BLaER1 (cell line): ENCODE results near the gene COL2A1.

ENCODE experiments used
- H3K27ac ChIP-seq: shearing (Covaris generic); formaldehyde crosslinking; 2 replicates; pipeline ENCODE4 v1.8.1; 2022
- H3K27me3 ChIP-seq: shearing (Covaris generic); formaldehyde crosslinking; 2 replicates; pipeline ENCODE4 v1.8.1; 2022
- H3K36me3 ChIP-seq: shearing (Covaris generic); formaldehyde crosslinking; 2 replicates; pipeline ENCODE4 v1.8.1; 2022
- H3K4me1 ChIP-seq: shearing (Covaris generic); formaldehyde crosslinking; 2 replicates; pipeline ENCODE4 v1.8.1; 2022
- H3K4me2 ChIP-seq: shearing (Covaris generic); formaldehyde crosslinking; 2 replicates; pipeline ENCODE4 v1.8.1; 2022
- H3K4me3 ChIP-seq: shearing (Covaris generic); formaldehyde crosslinking; 2 replicates; pipeline ENCODE4 v1.8.1; 2022
- H3K9ac ChIP-seq: shearing (Covaris generic); formaldehyde crosslinking; 2 replicates; pipeline ENCODE4 v1.8.1; 2022
- H3K9me3 ChIP-seq: shearing (Covaris generic); formaldehyde crosslinking; 2 replicates; pipeline ENCODE4 v1.8.1; 2022
- H4K20me1 ChIP-seq: shearing (Covaris generic); formaldehyde crosslinking; 2 replicates; pipeline ENCODE4 v1.8.1; 2022
- Cebpa-rat ChIP-seq: shearing (Covaris generic); IDR thresholded peaks from 2 replicates; pipeline ENCODE4 v1.8.1; 2022

COL2A1 gene

DNA sequence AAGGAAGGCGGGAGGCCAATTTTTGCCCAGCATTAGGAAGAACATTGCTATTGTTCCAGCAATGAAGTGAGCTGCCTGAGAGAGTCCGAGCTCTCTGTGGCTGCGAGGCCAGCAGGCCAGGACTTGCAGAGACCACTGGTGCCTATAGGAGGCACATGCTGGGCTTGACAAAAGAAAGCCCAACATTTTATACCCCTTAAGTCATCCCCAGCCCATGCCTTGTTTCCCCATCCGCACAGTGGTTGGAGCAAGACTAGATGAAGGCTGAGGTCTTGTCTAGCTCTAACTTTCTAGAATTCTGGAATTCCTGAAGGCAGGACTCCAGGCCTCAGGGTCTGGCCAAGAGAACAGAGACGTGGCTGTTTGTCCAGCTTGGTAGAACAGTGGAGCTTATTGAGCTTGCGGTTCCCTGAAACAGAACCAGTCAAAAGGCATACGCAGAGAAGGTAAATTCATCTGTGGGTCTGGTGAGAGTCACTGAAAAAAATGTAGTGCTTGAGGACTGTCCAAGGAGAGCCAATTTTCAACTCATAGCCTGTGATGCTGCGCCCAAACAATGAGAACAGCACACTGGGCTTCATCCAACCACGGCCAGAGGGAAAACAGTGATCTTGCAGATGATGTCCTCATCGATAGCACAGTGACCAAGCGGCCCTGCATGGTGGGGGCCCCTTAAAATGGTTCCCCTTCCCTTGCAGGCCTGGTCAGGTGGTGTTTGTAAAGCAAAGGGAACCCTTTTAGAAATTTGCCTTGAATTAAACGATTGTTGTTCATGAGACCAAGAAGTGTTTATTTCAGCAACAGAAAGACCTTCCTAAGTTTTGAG, 27.1 kb upstream of the COL2A1 start:
- no peak overlapping the region for H3K27ac ChIP-seq
- H4K20me1 ChIP-seq: no peaks in the 10 kb centered on the region
- no peaks in the 10 kb centered on the region for H3K36me3 ChIP-seq
- H3K4me3 ChIP-seq: no peak overlapping the region
- no peaks in the 10 kb centered on the region for H3K27me3 ChIP-seq
- H3K4me2 ChIP-seq: no peak overlapping the region
- no peak for TF ChIP-seq Cebpa-rat
- no peak overlapping the region for H3K9ac ChIP-seq
- no peaks in the 10 kb centered on the region for H3K9me3 ChIP-seq
- H3K4me1 ChIP-seq: peaks cover 41% of the 10 kb centered on the region

- no peak overlapping the region for H3K4me2 ChIP-seq
- H4K20me1 ChIP-seq: no peaks in the 10 kb centered on the region
- no peaks in the 10 kb centered on the region for H3K9me3 ChIP-seq
- H3K27ac ChIP-seq: no peak overlapping the region
- H3K27me3 ChIP-seq: no peaks in the 10 kb centered on the region
- H3K9ac ChIP-seq: no peak overlapping the region
- peaks cover 44% of the 10 kb centered on the region for H3K4me1 ChIP-seq
- TF ChIP-seq Cebpa-rat: no peak
- no peaks in the 10 kb centered on the region for H3K36me3 ChIP-seq
- H3K4me3 ChIP-seq: no peak overlapping the region
Observed at GRCh38 chr12:48030173-48030650, 25.9 kb upstream of the COL2A1 start.

GRCh38 chr12:48029491-48030172, 25.4 kb upstream of the COL2A1 start:
- H3K4me3 ChIP-seq: no peak overlapping the region
- peaks cover 44% of the 10 kb centered on the region for H3K4me1 ChIP-seq
- H3K27me3 ChIP-seq: no peaks in the 10 kb centered on the region
- no peaks in the 10 kb centered on the region for H4K20me1 ChIP-seq
- TF ChIP-seq Cebpa-rat: no peak
- no peaks in the 10 kb centered on the region for H3K9me3 ChIP-seq
- H3K9ac ChIP-seq: no peak overlapping the region
- no peaks in the 10 kb centered on the region for H3K36me3 ChIP-seq
- peak overlapping the region; percentile 85; the same call in 1 of the 2 replicates for H3K4me2 ChIP-seq
- H3K27ac ChIP-seq: no peak overlapping the region

DNA sequence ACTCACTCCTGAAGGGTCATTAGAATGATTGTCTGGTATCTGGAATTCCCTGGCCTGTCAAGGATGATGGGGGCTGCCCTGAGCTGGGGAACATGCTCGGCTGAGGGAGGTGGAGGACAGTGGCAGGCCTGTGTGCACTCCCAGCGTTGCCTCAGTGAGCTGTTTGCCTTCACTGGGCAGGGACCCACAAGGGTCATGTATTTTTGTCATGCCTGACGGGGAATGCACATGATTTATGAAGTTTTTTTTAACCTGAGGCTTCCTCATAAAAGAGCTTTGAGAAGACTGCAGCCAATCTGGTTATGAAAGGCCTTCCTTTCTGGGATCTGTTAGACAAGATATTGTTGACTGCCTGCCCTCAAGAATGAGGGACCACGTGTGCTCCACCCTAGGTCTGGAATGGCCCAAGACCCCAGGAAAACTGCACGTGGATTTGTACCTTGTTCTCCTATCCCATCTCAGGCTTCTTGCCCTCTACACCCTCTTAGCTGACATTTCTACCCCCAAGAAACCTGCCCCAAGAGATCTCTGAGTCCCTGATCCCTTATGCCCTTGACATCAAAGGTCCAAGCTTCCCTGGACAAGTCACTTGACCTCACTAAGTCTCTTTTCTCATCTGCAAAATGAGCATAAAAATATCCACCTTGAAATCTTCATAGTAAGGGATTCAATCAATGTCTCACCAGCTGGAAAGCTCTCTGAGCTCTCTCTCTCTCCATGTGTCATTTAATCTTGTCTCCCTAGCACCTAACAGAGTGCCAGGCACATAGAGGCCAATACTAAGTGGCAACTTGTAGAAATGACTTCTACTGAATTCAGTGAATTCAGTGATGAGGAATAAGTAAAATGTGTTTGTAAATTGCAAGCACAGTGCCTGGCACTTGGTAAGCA, 24.5 kb upstream of the COL2A1 start:
- no peaks in the 10 kb centered on the region for H4K20me1 ChIP-seq
- H3K9me3 ChIP-seq: no peaks in the 10 kb centered on the region
- 0 out of 2 replicates have a peak overlapping the region, but pooled peaks have one; percentile 7 for H3K9ac ChIP-seq
- H3K4me1 ChIP-seq: peaks cover 44% of the 10 kb centered on the region
- H3K4me2 ChIP-seq: peak overlapping the region; percentile 85
- H3K27ac ChIP-seq: peak overlapping the region; percentile 15; the same call in 1 of the 2 replicates
- H3K27me3 ChIP-seq: no peaks in the 10 kb centered on the region
- H3K4me3 ChIP-seq: no peak overlapping the region
- TF ChIP-seq Cebpa-rat: no peak
- H3K36me3 ChIP-seq: no peaks in the 10 kb centered on the region

DNA sequence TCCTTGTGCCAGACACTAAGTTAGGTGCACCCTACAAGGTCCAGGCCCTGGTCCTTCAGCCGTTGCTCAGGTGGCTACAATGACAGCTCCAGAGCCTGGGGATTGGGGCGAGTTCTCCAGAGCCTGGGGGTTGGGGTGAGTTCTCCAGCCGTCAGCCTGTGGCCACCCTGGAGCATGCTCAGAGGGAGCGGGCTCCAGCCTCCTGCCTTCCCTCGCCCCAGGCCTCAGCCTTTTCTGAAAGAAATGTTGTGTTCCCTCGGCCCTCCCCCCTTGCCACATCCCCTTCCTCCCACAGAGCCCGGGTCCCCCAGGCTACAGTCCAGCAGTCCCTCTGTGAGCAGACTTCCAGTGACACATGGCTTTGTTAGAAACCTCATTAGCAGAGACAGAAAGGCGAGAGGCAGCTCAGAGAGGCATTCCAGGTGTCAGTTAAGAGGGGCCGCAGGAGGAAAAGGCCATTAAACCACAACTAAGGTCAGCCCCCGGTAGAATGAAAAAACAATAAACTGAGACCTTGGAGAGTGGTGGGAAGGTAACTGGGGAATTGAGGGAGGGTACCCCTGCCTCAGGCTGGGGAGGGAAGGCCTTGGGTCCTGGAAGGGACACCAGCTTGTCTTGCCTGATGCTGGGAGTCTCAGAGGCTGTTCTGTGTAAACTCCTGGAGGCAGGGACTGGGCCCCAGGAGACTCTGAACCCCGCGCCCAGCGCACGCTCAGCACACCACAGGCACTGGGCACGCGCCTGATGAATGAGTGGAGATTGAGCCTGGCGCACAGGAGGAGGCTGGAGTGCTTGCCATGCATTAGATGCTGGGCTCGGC, 23.1 kb upstream of the COL2A1 start:
- Histone ChIP-seq H3K4me2 (peak overlapping the region; percentile 85), H4K20me1 (no peaks in the 10 kb centered on the region), H3K9ac (peak overlapping the region; percentile 47), H3K36me3 (no peaks in the 10 kb centered on the region), H3K4me1 (peaks cover 44% of the 10 kb centered on the region), H3K27ac (peak overlapping the region; percentile 69; the same call in 1 of the 2 replicates), H3K4me3 (no peak overlapping the region), H3K9me3 (no peaks in the 10 kb centered on the region), H3K27me3 (no peaks in the 10 kb centered on the region)
- TF ChIP-seq Cebpa-rat: no peak

DNA sequence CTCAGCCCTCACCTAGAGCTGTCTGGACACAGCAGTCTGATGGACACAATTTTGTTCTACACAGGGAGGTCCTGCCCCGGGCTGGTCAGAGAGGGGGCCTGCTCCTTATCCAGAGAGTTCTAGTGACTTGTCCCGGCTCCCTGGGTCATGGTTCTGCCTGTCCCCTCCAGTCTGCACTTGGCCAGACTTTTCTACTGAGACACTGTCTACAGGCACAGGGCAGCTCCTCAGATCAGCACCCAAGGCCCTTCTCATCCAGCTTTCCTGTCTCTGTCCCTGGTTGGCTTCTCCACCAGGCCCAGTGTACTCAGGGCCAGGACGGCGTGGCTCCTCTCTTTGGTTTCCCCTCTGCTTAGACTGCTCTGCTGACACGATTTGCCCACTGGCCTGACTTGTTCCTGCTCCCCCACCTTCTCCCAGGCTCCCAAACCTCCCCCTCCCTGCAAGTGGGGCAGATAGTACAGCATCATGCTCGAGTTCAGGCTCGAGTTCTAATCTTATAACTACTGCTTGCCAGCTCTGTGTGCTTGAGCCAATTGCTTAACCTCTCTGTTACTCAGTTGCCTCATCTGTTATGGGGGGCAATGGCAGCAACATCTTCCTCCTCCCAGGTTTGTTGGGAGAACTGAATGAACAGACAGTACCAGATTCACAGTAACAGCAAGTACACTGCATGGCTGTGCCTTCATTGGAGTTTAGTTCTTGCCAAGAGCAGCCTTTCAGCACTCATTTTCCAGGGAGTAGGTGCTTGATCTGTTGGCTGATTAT, 22.0 kb upstream of the COL2A1 start:
- no peaks in the 10 kb centered on the region for H4K20me1 ChIP-seq
- H3K27me3 ChIP-seq: no peaks in the 10 kb centered on the region
- H3K4me2 ChIP-seq: peak overlapping the region; percentile 85
- H3K36me3 ChIP-seq: no peaks in the 10 kb centered on the region
- H3K9ac ChIP-seq: no peak overlapping the region
- no peak overlapping the region for H3K4me3 ChIP-seq
- peaks cover 44% of the 10 kb centered on the region for H3K4me1 ChIP-seq
- H3K27ac ChIP-seq: no peak overlapping the region
- no peak for TF ChIP-seq Cebpa-rat
- H3K9me3 ChIP-seq: no peaks in the 10 kb centered on the region

GRCh38 chr12:48025281-48025680, 21.0 kb upstream of the COL2A1 start:
- Histone ChIP-seq H3K27me3 (no peaks in the 10 kb centered on the region), H3K36me3 (no peaks in the 10 kb centered on the region)

DNA sequence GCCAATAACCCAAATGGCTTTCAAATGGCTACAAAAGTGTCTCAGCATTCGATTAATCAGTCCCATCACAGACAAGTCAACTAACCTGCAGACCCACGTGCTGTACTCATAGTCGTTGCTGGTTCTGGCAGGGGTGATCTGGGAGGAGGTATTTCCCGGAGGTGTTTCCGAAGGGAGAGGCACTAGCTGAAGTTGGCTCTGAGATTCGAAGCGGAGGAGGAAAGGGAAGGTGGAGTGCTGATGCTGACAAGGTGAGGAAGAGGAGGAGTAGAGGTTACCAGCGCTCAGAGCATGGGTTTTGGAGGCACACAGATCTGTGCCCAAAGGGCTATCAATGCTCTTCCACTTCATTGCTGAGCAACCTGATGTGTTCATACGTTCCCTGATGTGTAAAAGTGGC, 20.5 kb upstream of the COL2A1 start:
- Histone ChIP-seq H3K4me2 (no peak overlapping the region), H3K36me3 (no peaks in the 10 kb centered on the region), H3K9me3 (no peaks in the 10 kb centered on the region), H3K9ac (no peak overlapping the region), H3K27me3 (no peaks in the 10 kb centered on the region), H3K4me3 (no peak overlapping the region), H4K20me1 (no peaks in the 10 kb centered on the region), H3K4me1 (peaks cover 36% of the 10 kb centered on the region), H3K27ac (no peak overlapping the region)
- no peak for TF ChIP-seq Cebpa-rat

More at GRCh38 chr12:48025281-48025680, 21.0 kb upstream of the COL2A1 start:
- no peak overlapping the region for H3K4me3 ChIP-seq
- no peak overlapping the region for H3K4me2 ChIP-seq
- H3K4me1 ChIP-seq: peaks cover 42% of the 10 kb centered on the region
- no peak overlapping the region for H3K27ac ChIP-seq
- H3K9me3 ChIP-seq: no peaks in the 10 kb centered on the region
- H3K9ac ChIP-seq: no peak overlapping the region
- no peak for TF ChIP-seq Cebpa-rat
- H4K20me1 ChIP-seq: no peaks in the 10 kb centered on the region
